Stimulated activated CD4-positive, alpha-beta T cell treated with anti-CD3 and anti-CD28 coated beads, Interleukin-4, amount 100 ng/mL, for 48 hours (primary cell): ENCODE data around the gene TMEM40.
"Not testable (repeated sequence)": the region's sequence is repeated elsewhere in the genome, so short reads cannot be mapped to it uniquely, and the experiment has no call there.

Source experiments
- DNase-seq, 2 donors: peaks; one replicate each; pipeline ENCODE4 v3.0.0-alpha.2; 2020; ENCODE audit warnings: low read depth in 2 of 2

Gene TMEM40

GRCh38 chr3:12775970-12776369 is 16.9 kb upstream of the TMEM40 start:
- DNase-seq: not testable (repeated sequence)

GRCh38 chr3:12775226-12775625 is 16.2 kb upstream of the TMEM40 start:
- no peak for DNase-seq

GRCh38 chr3:12774619-12775018 is 15.6 kb upstream of the TMEM40 start:
- DNase-seq: no peak

GRCh38 chr3:12773710-12774086 is 14.6 kb upstream of the TMEM40 start:
- no peak for DNase-seq

- DNase-seq: no peak
These were observed 14.1 kb upstream of the TMEM40 start for GRCh38 chr3:12773030-12773709.

GRCh38 chr3:12772462-12772861 is 13.4 kb upstream of the TMEM40 start:
- no peak for DNase-seq

- DNase-seq: no peak
These were observed 12.2 kb upstream of the TMEM40 start for GRCh38 chr3:12771236-12771635.

- no peak for DNase-seq
These were observed 10.7 kb upstream of the TMEM40 start for GRCh38 chr3:12769761-12770160.

GRCh38 chr3:12768579-12769527 is 9.8 kb upstream of the TMEM40 start:
- no peak for DNase-seq

GRCh38 chr3:12766541-12766940 is 7.5 kb upstream of the TMEM40 start:
- no peak for DNase-seq

- DNase-seq: no peak
These were observed 5.2 kb upstream of the TMEM40 start for GRCh38 chr3:12764171-12764776.

GRCh38 chr3:12759693-12760565 is 870 bp upstream of the TMEM40 start:
- no peak for DNase-seq

- no peak for DNase-seq
These were observed 856 bp downstream of the TMEM40 start for GRCh38 chr3:12758025-12758781.

- no peak for DNase-seq
These were observed 2.4 kb downstream of the TMEM40 start for GRCh38 chr3:12756635-12757034.

- no peak for DNase-seq
These were observed 2.9 kb downstream of the TMEM40 start for GRCh38 chr3:12756175-12756574.

GRCh38 chr3:12755754-12756153 is 3.3 kb downstream of the TMEM40 start:
- DNase-seq: no peak

GRCh38 chr3:12754313-12754712 is 4.7 kb downstream of the TMEM40 start:
- DNase-seq: no peak

- DNase-seq: no peak
These were observed 5.6 kb downstream of the TMEM40 start for GRCh38 chr3:12753275-12754028.

- no peak for DNase-seq
These were observed 6.2 kb downstream of the TMEM40 start for GRCh38 chr3:12752809-12753208.

- no peak for DNase-seq
These were observed 7.0 kb downstream of the TMEM40 start for GRCh38 chr3:12752102-12752501.
